Duodenal mucosa (tissue), 2 donors: ENCODE results near the gene RASA4B.
"Not testable (repeated sequence)": the region's sequence is repeated elsewhere in the genome, so short reads cannot be mapped to it uniquely, and the experiment has no call there.

ENCODE experiments used
- H3K27ac ChIP-seq: one replicate; pipeline ENCODE4 v1.7.0; 2013; ENCODE audit warnings: low read depth, low read length
- H3K27me3 ChIP-seq, 2 donors: one replicate each; pipeline ENCODE4 v1.7.0; 2013; ENCODE audit warnings: low read length in 2 of 2, control low read depth in 1 of 2; ENCODE audit not compliant: insufficient read depth in 2 of 2, control insufficient read depth in 1 of 2
- H3K36me3 ChIP-seq, 2 donors: one replicate each; pipeline ENCODE4 v1.7.0; 2013; ENCODE audit warnings: low read length in 2 of 2, control low read depth in 1 of 2; ENCODE audit not compliant: insufficient read depth in 2 of 2, control insufficient read depth in 1 of 2
- H3K4me1 ChIP-seq, 2 donors: one replicate each; pipeline ENCODE4 v1.7.0; 2013; ENCODE audit warnings: low read length in 2 of 2, control low read depth in 1 of 2; ENCODE audit not compliant: insufficient read depth in 2 of 2, control insufficient read depth in 1 of 2
- H3K4me3 ChIP-seq, 2 donors: one replicate each; pipeline ENCODE4 v1.7.0; 2013; ENCODE audit warnings: low read length in 2 of 2, low read depth in 1 of 2
- H3K9ac ChIP-seq, 2 donors: one replicate each; pipeline ENCODE4 v1.7.0; 2013; ENCODE audit warnings: low read length in 2 of 2, low read depth in 1 of 2
- H3K9me3 ChIP-seq, 2 donors: one replicate each; pipeline ENCODE4 v1.7.0; 2013; ENCODE audit warnings: low read length in 2 of 2, control low read depth in 1 of 2; ENCODE audit not compliant: control insufficient read depth in 1 of 2

RASA4B gene

GRCh38 chr7:102532127-102532526, 14.6 kb upstream of the RASA4B start:
- H3K36me3 ChIP-seq, H3K4me1 ChIP-seq, H3K27me3 ChIP-seq, H3K4me3 ChIP-seq, H3K9me3 ChIP-seq, H3K9ac ChIP-seq, H3K27ac ChIP-seq: not testable (repeated sequence)

GRCh38 chr7:102531583-102531982, 14.0 kb upstream of the RASA4B start:
- not testable (repeated sequence) for H3K36me3 ChIP-seq, H3K27me3 ChIP-seq, H3K9ac ChIP-seq, H3K27ac ChIP-seq, H3K4me3 ChIP-seq, H3K9me3 ChIP-seq, H3K4me1 ChIP-seq

GRCh38 chr7:102527822-102528793, 10.5 kb upstream of the RASA4B start:
- not testable (repeated sequence) for H3K27ac ChIP-seq, H3K4me1 ChIP-seq, H3K27me3 ChIP-seq, H3K9me3 ChIP-seq, H3K9ac ChIP-seq, H3K36me3 ChIP-seq, H3K4me3 ChIP-seq

GRCh38 chr7:102527182-102527581, 9.6 kb upstream of the RASA4B start:
- not testable (repeated sequence) for H3K9me3 ChIP-seq, H3K27me3 ChIP-seq, H3K27ac ChIP-seq, H3K9ac ChIP-seq, H3K4me1 ChIP-seq, H3K36me3 ChIP-seq, H3K4me3 ChIP-seq

GRCh38 chr7:102524803-102525202, 7.2 kb upstream of the RASA4B start:
- H3K27me3 ChIP-seq, H3K27ac ChIP-seq, H3K9me3 ChIP-seq, H3K9ac ChIP-seq, H3K4me1 ChIP-seq, H3K36me3 ChIP-seq, H3K4me3 ChIP-seq: not testable (repeated sequence)

- not testable (repeated sequence) for H3K36me3 ChIP-seq, H3K27ac ChIP-seq, H3K9me3 ChIP-seq, H3K4me3 ChIP-seq, H3K9ac ChIP-seq, H3K27me3 ChIP-seq, H3K4me1 ChIP-seq
Observed at GRCh38 chr7:102520797-102521196, 3.2 kb upstream of the RASA4B start.

- not testable (repeated sequence) for H3K4me3 ChIP-seq, H3K27ac ChIP-seq, H3K9me3 ChIP-seq, H3K4me1 ChIP-seq, H3K27me3 ChIP-seq, H3K9ac ChIP-seq, H3K36me3 ChIP-seq
Observed at GRCh38 chr7:102516951-102517350, 626 bp downstream of the RASA4B start.

GRCh38 chr7:102515889-102516288, 1.7 kb downstream of the RASA4B start:
- H3K27me3 ChIP-seq, H3K9ac ChIP-seq, H3K4me3 ChIP-seq, H3K27ac ChIP-seq, H3K9me3 ChIP-seq, H3K4me1 ChIP-seq, H3K36me3 ChIP-seq: not testable (repeated sequence)

- H3K9ac ChIP-seq, H3K9me3 ChIP-seq, H3K4me3 ChIP-seq, H3K36me3 ChIP-seq, H3K4me1 ChIP-seq, H3K27ac ChIP-seq, H3K27me3 ChIP-seq: not testable (repeated sequence)
Observed at GRCh38 chr7:102514881-102515721, 2.5 kb downstream of the RASA4B start.

GRCh38 chr7:102512642-102513221, 4.8 kb downstream of the RASA4B start:
- H3K9me3 ChIP-seq, H3K4me3 ChIP-seq, H3K4me1 ChIP-seq, H3K27ac ChIP-seq, H3K9ac ChIP-seq, H3K27me3 ChIP-seq, H3K36me3 ChIP-seq: not testable (repeated sequence)
